Middle frontal gyrus (tissue), 1 donor: ENCODE measurements around the gene SP2.

Experiments
- DNase-seq: peaks from one replicate; pipeline ENCODE4 v3.0.0-alpha.2; 2015; ENCODE audit warnings: low spot score; ENCODE audit errors: extremely low spot score

SP2 gene

DNA sequence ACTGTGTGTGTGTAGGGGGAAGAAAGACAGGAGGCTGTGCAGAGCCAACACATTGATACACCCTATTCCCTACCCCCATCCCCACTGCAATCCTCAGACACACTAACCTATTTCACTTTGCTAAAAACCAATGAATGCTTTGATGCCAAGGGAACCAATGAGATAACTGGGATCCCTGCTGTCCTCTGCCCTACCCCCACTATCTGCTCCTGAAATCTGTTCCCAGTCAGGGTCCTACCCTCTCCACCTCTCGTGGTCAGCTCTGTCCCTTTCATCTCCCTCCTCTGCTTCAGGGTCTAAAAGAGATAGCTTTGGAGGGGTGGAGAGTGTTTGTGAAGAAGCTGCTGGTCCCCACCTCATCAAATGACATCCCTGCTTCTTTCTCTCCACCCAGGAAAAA, 26.0 kb upstream of the SP2 start:
- DNase-seq = no peak

DNA sequence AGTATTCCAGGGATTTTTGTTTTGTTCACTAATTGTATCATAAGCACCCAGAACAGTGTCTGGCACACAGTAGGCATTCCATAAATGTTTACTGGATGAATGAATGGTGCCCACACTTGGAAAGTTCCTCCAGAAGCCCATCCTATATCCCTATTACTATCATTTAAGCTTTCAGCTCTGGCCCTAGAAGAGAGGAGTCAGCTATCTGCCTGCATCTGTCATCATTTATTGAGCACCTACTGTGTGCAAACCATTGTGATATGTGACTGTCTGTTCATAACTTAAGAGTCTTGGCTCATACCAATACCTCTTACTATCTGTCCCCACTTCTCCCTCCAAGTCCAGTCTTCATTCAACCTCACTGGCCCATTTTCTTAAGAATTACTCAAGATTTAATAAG, 25.0 kb upstream of the SP2 start:
- DNase-seq = no peak

DNA sequence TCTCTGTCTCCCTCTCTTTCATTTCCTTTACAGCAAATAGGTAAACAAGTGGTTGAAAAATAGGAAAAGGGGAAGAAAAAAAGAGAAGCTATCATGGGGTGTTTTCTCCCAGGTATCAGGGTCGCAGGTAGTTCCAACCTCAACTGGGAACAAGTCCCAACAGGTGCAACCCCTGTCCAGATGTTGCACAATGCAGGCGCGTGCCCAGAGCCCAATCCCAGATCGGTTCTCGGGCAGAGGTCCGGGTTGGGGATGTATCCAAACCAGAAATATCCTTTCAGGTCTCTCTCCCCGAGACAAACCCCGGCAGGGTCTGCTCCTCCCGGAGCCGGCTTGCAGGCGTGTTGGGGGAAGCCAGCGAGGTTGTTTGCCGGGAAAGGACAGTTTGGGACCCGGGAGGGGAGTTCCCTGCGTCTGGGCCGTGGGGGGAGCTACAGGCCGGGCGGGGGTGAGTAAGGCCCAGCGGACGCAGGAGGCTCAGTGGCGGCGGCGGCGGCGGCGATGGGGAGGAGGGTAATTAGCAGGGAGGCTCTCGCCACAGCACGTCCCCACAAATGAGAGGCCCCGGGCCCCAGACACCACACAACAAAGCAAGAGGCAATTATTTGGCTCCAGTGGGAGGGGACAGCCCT, 23.9 kb upstream of the SP2 start:
- no peak for DNase-seq

- DNase-seq = no peak
These were observed 23.3 kb upstream of the SP2 start for GRCh38 chr17:47872651-47873161.

GRCh38 chr17:47873200-47874090, 22.6 kb upstream of the SP2 start:
- no peak for DNase-seq

DNA sequence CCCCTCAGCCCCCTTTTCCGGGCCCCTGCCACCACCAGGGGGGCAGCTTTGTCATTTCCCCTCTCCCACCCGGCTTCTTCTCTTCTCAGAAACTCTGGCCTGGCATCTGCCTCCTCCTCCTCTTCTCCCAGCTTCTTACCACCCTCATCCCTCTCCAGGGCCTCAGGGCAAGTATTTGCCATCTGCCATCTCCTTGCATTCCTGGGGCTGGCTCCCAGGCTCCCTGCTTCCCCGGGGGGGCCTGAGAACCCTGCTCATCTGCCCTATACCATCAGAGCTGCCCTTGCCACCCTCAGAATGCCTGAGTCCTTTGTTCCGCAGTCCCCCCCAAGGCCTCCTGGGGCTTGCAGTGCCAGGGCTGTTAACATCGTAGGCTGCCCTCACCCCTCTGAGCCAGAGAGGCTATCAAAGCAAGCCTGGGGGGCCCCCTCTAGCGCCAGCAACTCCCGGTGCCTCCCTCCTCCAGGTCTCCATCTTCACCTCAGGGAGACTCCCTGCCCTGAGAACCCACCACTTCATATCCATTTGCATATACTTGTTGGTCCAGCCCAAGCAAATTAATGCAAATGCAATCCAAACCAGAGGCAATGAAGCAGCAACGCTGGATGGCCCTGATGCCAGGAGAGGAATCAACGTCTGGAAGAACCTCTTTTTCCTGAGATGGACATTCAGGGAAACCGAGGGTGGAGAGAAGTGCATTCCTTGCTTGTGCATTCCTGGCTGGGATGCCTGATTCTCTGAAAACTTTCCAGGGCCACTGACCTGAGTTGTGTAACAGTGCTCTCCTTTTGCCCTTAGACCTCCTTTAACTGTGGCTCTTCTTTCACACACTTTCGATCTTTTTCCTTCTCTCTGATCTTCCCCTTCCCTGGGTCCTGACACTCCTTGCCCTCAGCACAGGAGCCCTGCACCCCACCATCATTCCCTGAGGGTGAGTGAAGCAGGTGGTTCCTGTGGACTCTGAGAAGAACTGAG, 20.7 kb upstream of the SP2 start:
- no peak for DNase-seq

- no peak for DNase-seq
These were observed 18.5 kb upstream of the SP2 start for GRCh38 chr17:47877368-47878034.

DNA sequence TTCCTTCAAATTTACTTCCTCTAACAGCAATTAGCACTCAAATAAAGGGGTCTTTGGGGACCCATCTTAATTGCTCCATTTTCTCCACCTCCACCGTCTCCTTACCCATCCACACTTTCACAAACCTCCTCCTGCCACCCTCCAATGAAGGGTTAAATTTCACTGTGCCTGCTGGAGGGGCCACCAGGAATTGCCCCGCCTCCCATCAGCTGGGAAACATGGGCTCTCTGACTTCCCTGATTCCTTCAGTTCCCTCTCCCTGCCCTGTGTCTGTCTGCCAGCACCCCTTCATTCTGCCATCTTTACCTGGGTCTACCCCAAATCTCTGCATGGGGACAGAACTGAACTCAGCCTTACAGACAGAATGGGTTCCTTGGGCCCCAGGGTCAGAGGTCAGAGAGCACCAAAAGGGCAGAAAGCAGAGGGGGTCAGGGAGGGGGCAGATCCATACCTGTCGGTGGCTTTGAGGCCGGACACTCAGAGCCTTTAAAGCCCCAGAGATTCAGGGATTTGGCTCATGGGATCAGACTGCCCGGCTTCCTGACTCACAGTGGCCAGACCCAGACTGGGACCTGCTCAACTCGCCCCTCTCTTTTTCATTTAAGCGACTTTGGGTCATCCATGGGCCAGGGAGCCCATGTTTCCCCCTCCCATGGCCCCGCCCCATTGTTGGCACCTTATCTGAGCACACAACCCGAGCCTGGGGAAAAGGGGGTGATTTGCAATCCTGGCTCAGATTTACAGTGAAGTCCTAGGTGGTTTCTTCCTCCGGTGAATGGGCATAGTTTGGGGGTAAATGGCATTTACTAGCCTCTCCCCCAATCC, 17.6 kb upstream of the SP2 start:
- no peak for DNase-seq

DNA sequence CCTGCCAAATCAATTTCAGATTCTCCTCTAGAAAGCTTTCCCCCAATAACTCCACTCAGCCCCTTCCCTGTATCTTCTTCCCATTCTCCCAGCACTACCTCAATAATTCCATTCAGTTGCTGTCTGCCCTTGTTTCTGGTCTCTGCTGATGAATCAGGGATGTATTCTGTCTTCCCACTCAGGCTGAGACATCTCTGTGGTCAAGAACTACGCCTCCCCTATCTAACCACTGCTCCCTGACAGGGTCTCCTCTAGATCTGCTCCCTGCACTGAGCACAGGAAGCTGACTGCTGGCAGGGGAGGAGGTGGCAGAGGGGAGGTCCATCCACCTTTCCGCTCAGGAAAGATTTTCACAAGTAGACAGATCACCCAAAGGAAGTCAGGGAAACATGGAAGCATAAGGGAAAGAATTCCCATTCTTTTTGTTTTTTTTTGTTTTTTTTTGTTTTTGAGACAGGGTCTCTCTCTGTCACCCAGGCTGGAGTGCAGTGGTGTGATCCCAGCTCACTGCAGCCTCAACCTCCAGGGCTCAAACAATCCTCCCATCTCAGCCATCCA, 16.9 kb upstream of the SP2 start:
- DNase-seq = no peak

DNA sequence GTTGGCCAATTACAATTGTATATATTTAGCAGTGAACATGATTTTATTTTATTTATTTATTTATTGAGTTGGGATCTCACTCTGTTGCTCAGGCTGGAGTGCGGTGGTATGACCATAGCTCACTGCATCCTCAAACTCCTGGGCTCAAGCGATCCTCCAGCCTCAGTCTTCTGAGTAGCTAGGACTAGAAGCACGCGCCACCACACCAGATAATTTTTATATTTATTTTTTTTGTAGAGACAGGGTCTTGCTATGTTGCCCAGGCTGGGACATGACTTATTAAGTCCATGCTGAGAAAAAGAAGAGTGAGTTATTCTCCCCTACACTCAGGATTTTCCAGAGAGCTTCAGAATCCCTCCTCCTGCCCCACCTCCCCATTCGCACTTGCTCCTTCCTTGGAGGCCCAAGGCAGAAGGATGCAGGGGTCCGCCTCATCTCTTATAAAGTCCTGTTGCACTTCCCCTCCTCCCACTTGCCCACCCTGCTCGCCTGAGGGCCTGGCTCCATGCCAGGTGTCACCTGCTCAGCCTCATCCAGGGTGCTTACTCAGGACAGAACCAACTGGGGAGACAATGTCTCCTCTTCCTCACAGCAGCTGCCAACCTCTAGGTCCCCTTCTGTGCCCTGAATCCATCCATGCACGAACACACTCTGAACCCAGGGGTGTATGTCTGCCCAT, 16.1 kb upstream of the SP2 start:
- DNase-seq = no peak

DNA sequence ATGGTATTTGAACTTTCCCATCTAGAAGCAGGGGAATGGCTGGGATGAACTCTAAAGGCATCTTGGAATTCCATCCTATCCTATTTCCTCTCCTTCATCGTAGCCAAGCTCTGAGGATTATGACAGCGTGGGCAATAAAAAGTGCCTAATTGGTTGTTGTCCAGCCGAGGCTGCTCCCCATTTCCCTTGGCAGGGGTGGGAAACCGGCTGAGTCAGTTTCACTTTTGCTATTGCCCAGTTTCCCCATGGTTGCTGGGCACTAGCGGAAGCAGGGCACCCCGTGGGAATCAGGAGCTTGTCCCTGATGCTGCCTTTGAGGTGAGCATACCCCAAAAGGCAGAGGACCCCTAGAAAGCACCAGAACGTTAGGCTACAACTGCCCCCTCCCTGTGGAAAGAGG, 13.8 kb upstream of the SP2 start:
- DNase-seq = no peak

DNA sequence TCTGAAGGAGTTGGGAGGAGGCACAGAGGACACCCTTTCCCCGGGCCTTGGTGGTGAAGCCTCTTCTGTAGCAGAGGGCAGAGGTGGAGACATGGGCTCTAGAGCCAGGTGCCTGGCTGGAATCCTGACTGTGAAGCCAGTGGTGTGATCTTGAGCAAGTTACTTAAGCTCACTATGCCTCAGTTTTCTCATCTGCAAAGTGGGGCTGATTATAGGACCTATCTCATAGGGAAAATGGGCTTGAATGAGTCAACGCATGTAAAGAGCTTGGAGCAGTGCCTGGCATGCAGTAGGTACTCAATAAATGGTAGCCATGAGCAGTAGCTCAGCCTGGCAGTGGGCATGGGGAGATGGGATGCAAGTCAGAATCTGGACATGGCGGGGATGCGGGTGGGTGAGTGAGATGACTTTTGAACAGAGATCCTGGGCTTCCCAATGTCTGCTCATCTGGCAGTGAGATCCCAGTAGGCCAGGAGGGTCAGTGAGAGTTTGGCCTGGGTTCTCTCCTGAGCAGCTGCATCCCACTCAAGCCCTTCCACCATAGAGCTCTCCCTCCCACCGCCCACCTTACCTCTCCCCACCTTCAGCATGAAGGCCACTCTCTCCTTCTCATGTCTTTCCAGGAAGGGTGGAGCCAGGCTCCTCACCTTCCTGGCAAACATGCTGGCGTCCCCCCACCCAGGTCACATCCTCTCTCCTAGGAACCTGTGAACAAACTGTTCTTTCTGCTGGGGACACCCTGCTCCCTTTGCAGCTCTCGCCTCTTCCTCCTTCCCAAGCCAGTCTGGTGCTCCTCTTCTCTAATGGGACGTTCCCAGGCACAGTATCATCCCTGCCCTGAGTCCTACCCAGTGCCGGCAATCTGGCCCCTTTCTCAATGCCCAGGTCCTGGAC, 13.1 kb upstream of the SP2 start:
- no peak for DNase-seq

DNA sequence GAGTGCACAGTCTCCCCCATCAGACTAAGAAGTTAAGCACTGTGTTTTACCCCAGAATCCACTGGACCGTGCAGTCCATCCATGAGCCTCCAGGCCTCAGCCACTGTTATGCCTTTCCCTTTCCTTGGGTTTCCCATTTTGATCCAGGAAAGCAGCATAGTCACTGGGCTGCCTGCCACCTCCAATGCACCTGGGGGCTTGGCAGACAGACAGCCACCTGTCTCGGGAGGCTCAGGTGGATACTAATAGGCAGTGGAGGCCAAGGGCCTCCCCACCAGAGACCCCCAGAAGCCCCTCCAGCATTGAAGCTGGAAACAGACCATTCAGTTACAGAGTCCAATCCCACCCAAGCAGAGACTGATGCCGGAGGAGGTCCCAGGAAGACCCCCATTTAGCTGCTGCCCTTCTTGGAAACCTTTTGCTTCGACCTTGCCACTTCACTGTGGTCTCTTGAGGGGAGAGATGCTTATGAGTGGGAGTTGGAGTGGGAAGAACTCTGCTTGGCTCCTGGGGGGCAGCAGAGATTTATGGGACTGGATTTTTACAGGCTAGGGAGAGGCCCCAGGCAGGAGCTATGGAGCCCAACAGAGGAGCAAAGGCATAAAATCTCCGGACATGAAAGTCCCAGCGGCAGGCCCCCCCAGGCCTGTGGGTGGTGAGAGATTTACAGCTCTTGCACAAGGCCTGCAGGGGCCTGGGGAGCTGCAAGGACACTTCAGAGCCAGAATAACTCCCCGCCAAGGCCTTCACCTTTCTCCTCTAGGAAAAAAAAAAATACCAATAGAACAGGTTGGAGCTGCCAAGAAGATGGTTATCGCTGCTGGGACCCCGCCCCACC, 12.2 kb upstream of the SP2 start:
- DNase-seq = no peak

GRCh38 chr17:47884427-47884740, 11.7 kb upstream of the SP2 start:
- no peak for DNase-seq

DNA sequence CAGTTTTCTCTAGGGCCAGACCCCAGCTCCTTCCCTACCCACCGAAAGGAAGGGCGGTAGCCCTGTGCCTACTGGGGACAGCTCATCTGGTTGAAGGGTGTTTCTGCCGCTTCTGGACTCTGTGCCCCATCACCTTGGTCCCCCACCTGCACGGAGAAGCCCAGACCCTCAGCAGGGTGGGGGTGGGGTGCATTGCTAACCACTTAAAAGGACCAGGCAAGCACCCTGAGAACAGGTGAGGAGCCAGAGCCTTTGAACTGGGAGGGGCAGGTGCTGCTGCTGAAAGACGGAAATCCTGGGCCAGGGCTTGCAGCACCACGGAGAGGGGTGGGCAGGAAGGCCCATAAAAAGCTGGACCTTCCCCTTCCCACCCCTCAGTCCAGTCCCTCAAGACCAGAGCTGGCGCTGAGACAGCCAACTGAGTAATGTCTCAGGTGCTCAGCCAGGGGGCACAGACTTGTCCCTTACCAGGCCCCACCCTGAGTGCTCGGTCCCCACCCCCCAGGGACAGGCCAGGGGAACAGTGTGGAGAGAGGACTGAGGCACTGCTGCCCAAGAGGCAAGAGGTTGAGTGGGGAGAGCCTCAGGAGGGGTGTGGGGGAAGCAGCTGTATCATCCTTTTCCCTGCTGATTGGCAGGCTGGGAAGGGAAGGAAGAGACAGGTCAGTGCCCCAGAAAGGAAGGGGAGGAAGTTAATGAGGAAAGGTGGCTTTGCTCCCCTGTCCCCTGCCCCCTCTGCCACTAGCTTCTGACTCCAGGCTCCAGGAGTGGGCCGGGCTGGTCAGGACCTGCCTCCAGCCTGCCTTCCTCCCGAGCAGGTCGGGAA, 10.9 kb upstream of the SP2 start:
- DNase-seq = no peak

- no peak for DNase-seq
These were observed 7.7 kb upstream of the SP2 start for GRCh38 chr17:47888293-47888692.
